GM19240 (cell line): ENCODE data around the gene SCART1.
"Not testable (repeated sequence)": the region's sequence is repeated elsewhere in the genome, so short reads cannot be mapped to it uniquely, and the experiment has no call there.

Source experiments
- DNase-seq: peaks from one replicate; pipeline ENCODE4 v3.0.0; 2011; ENCODE audit warnings: low spot score; ENCODE audit not compliant: insufficient read length

Gene SCART1

DNA sequence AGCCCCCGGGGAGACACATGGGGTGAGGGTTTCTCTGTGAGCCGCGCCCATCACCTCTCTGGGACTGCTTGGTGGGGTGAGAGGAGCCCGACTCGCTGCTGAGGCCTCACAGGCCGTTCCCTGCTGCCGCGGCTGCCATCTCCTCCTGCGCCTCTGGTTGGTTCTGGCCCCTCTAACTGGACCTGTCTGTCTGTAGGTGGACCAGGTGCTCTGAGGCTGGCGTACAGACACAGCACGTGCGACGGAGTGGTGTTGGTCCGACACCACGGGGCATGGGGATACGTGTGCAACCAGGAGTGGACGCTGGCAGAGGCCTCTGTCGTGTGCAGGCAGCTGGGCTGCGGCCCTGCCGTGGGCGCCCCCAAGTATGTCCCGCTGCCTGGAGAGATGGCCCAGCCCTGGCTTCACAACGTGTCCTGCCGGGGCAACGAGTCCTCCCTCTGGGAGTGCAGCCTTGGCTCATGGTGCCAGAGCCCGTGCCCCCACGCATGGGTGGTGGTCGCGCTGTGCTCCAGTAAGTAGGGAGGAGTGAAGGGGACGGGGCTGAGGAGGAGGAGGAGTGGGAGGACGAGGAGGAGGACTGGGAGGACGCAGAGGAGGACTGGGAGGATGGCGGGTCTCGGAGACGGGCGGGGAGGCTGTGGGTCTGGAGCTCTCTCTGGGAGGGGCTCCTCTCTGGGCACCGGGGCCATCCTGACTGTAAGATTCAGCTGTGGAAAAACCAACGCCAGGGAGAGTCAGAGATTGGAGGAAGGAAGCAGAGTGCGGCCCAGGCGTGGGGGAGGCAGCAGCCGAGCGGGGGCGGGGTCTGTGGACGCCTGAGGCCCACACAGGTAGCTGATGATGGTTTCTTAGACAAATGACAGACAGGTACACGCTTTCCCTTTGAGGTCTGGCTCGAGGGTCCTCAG lies 2.6 kb downstream of the SCART1 start:
- no peak for DNase-seq

DNA sequence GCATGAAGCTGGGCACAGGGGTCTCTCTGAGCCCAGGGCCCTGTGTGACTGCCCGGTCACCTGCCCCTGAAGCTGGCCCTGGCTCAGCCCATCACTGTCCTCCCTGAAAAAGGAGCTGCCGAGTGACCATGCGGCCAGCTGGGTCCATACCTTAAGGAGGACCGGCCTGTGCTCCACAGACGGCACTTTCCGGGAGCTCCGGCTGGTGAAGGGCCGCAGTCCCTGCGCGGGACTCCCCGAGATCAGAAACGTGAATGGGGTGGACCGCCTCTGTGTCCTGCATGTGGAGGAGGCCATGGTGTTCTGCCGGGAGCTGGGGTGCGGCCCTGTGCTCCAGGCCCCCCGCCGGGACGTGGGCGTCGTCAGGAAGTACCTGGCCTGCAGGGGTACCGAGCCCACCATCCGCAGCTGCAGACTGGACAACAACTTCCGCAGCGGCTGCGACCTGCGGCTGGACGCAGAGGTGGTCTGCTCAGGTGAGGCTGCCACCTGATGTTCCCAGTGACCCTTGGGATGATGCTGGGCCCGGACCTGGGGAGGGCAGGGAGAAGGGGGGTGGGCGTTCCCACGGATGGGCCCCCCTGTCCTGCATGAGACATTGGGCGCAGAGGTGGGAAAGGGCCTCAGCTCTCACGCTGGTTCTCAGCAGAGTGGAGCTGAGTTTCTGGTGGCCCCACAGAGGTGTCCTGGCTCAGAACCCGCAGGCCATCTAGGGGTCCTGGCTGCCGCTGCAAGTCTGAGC lies 3.5 kb downstream of the SCART1 start:
- DNase-seq, result no peak

- no peak for DNase-seq
Measured at GRCh38 chr10:133458021-133458709, 4.4 kb downstream of the SCART1 start.

- DNase-seq, result no peak
Measured at GRCh38 chr10:133458710-133459453, 5.1 kb downstream of the SCART1 start.

DNA sequence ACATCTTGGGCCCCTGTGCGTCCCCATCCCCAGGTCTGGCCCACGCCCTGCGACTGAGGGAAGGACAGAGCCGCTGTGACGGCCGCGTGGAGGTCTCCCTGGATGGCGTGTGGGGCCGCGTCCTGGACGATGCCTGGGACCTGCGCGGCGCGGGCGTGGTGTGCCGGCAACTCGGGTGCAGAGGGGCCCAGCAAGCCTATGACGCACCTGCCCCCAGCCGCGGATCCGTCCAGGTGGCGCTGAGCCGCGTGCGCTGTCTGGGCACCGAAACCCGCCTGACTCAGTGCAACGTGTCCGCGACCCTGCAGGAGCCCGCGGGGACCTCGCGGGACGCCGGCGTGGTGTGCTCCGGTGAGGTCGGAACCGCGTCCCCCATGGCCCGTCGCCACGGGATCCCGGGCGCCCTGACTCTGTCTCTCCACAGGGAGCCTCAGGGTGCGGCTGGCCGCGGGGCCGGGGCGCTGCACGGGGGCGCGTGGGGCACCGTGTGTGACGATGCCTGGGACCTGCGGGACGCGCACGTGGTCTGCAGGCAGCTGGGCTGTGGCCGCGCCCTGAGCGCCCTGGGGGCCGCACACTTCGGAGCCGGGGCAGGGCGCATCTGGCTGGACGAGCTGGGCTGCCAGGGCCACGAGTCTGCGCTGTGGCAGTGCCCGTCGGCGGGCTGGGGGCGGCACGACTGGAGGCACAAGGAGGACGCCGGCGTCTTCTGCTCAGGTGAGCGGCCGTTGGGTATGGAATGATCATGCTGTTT lies 5.9 kb downstream of the SCART1 start:
- DNase-seq, result no peak

DNA sequence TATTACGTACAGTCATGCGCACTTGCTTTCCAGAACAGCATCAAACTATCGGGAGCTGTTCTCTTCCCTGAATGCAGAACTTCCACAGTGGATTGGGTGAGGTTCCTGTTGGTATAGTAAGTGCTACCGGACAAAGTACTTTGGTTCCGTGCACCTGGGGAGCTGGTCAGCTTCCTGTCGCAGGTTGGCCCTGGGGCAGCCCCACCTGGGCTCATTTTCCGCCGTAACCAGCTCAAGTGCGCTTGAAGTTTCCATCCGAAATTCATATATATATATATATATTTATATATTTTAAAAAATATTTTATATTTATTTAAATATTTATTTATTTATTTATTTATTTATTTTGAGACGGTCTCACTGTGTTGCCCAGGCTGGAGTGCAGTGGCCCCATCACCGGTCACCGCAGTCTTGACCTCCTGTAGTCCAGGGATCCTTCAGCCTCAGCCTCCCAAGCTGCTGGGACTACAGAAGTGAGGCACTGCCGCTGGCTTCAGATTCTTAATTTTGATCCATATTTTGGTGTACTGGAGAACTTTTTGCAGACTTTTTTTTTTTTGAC lies 6.5 kb downstream of the SCART1 start:
- DNase-seq, result no peak

DNA sequence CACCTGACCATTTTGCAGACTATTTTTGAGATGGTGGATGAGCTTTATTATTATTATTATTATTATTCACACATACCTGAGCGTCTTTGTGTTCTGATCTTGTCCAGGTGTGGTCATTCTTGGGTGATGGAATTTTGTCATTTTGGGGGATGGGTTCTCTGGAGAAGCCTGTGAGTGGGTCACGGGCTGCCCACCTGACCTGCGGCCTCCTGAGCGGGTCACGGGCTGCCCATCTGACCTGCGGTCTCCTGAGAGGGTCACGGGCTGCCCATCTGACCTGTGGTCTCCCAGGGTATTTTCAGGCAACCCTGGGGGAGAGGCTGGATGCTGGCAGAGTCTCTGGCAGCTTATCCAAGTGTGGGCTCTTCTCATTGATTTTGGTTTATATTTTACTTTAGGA lies 7.3 kb downstream of the SCART1 start:
- no peak for DNase-seq

DNA sequence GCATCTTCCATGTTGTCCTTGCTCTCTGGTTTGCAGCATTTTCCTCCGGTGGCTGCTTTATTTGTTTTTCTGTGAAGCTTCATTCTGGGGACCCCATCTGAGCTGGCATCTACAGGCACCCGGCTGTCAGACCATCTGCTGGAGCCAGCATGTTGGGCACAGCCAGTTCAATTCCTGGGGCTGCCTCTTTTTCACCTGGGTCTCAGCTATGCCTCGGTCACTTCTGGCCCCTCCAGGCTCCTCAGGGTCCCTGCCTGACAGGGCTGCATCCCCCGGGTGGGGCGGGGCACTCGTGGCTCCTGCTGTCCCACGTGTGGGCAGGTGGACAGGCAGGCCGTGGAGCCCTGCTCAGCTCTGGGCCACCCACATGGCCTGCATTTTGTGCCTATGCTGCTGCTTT lies 8.1 kb downstream of the SCART1 start:
- no peak for DNase-seq

DNA sequence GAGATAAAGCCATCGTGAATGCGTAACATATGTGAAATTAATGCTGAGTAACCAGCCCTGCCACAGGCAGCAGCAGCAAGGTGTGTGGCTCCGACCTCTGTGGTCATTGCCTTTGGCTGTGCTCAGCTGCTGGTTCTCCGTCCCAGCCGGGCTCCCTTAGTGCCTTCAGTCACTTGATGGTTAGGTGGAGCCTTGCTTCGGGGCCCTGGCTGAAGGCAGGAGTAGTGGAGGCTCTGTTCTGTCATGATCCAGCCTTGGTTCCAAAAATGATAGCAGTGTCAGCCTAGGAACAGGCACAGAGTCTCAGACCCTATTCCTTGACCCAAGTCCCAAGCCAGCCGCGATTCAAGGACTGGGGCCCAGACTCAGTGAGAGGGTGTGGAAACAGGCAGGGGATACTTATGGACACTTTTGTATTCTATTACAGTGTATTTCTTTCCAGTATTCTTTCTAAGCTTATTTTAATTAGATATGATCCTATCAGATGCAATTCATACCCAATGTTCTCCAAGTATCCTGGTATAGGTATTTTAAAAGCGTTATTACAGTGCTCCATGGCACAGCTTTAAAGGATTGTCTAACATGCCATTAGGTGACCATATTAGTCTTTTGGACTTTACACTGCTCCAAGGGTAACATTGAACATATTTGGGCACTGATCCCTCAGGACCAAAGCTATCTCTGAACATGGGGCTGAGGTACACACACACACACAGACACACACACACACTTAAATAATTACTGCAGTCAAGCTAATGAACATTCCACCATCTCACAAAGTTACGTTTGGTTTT lies 9.0 kb downstream of the SCART1 start:
- DNase-seq, result no peak

DNA sequence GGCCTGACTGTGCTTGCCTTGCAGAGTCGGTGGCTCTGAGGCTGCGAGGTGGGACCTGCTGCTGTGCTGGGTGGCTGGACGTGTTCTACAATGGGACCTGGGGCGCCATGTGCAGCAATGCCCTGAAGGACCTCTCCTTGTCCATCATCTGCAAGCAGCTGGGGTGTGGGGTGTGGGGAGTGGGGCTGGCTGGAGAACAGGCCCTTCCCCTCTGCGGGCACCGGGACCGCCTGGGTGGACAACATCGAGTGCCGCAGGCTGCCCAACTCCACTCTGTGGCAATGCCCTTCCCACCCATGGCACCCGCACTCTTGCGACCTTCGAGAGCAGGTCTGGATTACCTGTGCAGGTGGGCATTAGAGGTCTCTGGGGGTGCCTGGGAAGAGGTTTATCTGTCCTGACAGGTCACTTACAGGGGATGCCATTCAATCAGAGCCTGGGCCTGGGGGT lies 10.9 kb downstream of the SCART1 start:
- no peak for DNase-seq

- no peak for DNase-seq
Measured at GRCh38 chr10:133465191-133465949, 11.6 kb downstream of the SCART1 start.

- no peak for DNase-seq
Measured at GRCh38 chr10:133465950-133466474, 12.3 kb downstream of the SCART1 start.

DNA sequence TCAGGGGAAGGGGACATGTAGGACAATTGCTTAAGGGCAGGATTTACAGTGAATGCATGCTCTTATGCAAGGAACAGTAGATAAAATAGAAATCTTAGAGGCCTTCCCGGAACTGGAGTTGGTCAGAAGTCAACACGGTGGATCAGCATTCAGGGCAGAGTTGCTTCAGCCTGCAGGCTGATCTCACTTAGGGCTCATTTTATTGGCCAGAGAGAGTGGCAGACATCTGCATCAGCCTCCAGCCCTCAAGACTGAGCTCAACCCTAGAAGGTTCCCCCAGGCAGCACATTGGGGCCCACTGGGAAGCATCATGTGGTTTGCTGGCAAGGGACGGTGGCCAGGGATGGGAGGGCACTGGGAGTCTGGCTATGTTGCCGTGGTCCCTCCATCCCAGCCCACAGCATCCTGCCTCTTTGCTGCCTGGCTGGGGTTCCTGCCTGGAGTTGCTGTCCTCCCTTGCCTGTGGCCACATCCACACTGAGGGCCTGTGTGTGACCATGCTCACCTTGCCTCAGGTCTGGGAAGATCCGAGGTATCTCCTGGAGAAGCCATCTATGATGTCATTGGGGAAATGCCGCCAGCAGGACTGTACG lies 13.0 kb downstream of the SCART1 start:
- no peak for DNase-seq

- DNase-seq, result no peak
Measured at GRCh38 chr10:133467286-133467911, 13.7 kb downstream of the SCART1 start.

DNA sequence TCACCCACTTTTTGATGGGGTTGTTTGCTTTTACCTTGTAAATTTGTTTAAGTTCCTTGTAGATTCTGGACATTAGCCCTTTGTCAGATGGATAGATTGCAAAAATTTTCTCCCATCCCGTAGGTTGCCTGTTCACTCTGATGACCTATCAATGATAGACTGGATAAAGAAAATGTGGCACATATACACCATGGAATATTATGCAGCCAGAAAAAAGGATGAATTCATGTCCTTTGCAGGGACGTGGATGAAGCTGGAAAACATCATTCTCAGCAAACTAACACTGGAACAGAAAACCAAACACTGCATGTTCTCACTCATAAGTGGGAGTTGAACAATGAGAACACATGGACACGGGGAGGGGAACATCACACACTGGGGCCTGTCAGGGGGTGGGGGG lies 15.5 kb downstream of the SCART1 start:
- not testable (repeated sequence) for DNase-seq

- DNase-seq, result no peak
Measured at GRCh38 chr10:133471300-133472109, 17.8 kb downstream of the SCART1 start.

DNA sequence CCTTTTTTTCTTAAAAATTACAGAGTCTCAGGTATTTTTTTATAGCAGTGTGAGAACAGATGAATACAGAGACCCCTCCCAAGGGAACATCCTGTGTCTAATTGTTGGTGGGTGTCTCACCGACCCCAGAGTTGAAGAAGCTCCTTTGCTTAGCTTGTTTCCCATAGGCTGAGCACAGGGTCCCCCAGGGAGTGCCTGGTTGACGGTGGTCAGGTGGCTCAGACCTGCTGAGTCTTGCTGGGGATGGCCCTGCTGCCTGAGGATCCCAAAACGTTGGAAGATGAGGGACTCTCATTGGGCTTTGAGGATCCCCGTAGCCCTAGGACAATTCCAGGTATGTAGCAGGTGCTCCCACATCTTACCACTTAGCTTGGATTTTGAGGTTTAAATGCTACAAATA lies 19.5 kb downstream of the SCART1 start:
- DNase-seq, result no peak
